NB4 (cell line): ENCODE data around the gene GDPGP1.

Experiments used
- MYC ChIP-seq: IDR thresholded peaks from 2 replicates; pipeline ENCODE4 v1.6.1; 2011; ENCODE audit warnings: low read depth, low read length
- POLR2A ChIP-seq: IDR thresholded peaks from 2 replicates; pipeline ENCODE4 v1.6.1; 2011; ENCODE audit warnings: mild to moderate bottlenecking; ENCODE audit not compliant: insufficient read length; ENCODE audit errors: extremely low read depth
- TF ChIP-seq, protein P1 (sequence below): IDR thresholded peaks from one replicate; pipeline ENCODE4 v1.5.1; 2012; ENCODE audit warnings: low read depth, low read length
- TF ChIP-seq, protein P2 (sequence below): IDR thresholded peaks from 2 replicates; pipeline ENCODE4 v1.6.1; 2011; ENCODE audit warnings: low read depth, low read length

DNA sequence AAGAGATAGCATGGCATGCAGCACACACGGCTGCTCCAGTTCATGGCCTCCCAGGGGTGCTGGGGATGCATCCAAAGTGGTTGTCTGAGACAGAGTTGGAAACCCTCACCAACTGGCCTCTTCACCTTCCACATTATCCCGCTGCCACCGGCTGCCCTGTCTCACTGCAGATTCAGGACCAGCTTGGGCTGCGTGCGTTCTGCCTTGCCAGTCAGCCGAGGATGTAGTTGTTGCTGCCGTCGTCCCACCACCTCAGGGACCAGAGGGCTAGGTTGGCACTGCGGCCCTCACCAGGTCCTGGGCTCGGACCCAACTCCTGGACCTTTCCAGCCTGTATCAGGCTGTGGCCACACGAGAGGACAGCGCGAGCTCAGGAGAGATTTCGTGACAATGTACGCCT is 5.0 kb upstream of the GDPGP1 start:
- TF ChIP-seq, protein P1, sequence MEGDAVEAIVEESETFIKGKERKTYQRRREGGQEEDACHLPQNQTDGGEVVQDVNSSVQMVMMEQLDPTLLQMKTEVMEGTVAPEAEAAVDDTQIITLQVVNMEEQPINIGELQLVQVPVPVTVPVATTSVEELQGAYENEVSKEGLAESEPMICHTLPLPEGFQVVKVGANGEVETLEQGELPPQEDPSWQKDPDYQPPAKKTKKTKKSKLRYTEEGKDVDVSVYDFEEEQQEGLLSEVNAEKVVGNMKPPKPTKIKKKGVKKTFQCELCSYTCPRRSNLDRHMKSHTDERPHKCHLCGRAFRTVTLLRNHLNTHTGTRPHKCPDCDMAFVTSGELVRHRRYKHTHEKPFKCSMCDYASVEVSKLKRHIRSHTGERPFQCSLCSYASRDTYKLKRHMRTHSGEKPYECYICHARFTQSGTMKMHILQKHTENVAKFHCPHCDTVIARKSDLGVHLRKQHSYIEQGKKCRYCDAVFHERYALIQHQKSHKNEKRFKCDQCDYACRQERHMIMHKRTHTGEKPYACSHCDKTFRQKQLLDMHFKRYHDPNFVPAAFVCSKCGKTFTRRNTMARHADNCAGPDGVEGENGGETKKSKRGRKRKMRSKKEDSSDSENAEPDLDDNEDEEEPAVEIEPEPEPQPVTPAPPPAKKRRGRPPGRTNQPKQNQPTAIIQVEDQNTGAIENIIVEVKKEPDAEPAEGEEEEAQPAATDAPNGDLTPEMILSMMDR = no peak
- TF ChIP-seq POLR2A = no peak
- TF ChIP-seq MYC = no peak
- TF ChIP-seq, protein P2, sequence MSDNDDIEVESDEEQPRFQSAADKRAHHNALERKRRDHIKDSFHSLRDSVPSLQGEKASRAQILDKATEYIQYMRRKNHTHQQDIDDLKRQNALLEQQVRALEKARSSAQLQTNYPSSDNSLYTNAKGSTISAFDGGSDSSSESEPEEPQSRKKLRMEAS = no peak
